ENCODE results near the gene SHROOM3. TPM values are rescaled to one million over a fixed set of nuclear protein-coding genes. Genes with fewer than 3 reads are reported as not detected.
"Not testable (repeated sequence)": the region's sequence is repeated elsewhere in the genome, so short reads cannot be mapped to it uniquely, and the experiment has no call there.

SHROOM3 gene
- total RNA-seq, 1 donor from 2014 or later = 0.05 TPM

DNA sequence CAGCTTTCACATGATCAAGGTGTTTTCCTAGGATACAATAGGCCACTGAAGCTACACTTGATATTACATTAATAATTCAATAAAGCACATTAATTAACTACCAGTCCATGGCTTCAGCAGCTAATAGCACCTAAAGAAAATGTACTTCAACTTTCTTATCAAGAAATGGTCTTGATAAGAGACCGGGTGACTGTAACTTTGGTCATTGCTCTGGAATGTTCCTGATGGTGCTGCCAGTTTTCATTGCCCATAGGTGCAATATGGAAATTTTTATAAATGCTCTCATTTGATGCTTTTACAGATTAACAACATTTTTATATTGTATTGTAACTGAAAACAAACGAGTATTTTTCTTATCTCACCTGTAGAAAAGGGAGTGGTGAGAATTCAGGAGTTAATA is 165.4 kb downstream of the SHROOM3 start:
- Mint-ChIP-seq H3K9me3 (no peaks in the 10 kb centered on the region), H3K36me3 (ENCODE audit: low read depth) (no peaks in the 10 kb centered on the region), H3K27me3 (peaks cover 17% of the 10 kb centered on the region), H3K27ac (no peak overlapping the region), H3K4me3 (no peak overlapping the region), H3K4me1 (no peaks in the 10 kb centered on the region)
- no peak for DNase-seq
- intact Hi-C loops (cut with micrococcal nuclease) = no loop called here

DNA sequence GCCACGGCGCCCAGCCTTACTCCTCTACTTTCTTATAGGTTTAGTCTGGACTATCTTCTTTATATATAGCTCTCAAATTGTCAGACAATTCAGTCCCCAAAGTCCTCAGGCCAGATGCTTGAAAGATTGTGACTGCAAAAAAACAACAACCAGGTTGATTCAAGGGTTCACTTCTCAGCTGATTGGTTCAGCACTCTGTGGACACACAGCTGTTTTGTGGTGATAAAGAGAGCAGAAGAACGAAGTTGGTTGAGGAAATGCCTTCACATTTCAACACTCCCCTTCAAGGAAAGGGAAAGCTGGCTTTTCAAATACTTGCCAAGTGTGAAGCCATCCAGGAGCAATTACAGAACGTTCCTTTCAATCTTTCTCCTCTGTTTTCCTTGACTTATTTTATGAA is 166.8 kb downstream of the SHROOM3 start:
- intact Hi-C loops (cut with micrococcal nuclease) = no loop called here
- H3K27ac Mint-ChIP-seq = no peak overlapping the region
- no peak for DNase-seq
- no peaks in the 10 kb centered on the region for H3K9me3 Mint-ChIP-seq
- H3K36me3 Mint-ChIP-seq (ENCODE audit: low read depth) = no peaks in the 10 kb centered on the region
- no peak overlapping the region for H3K4me3 Mint-ChIP-seq
- no peaks in the 10 kb centered on the region for H3K4me1 Mint-ChIP-seq
- peaks cover 15% of the 10 kb centered on the region for H3K27me3 Mint-ChIP-seq

DNA sequence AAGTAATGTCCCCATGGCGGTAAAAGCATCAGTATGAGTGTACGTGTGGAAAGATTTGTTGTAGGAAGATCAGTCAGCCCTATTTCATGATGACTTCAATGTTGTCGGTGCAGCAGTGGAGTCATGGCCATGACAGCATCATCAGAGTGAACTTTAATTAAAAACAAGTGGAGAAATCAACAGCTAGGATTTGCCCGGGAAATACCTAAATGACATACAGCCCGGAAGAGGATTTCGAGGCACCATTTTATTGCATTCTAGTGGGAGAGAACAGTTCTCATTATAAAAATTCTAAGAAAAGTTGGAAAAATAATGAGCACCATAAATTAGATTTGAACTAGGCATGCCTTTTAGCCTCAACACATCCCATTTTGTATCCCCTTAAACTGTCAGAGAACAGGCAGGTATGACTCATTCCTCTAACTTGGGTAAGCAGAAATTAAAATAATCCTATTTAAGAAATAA is 170.1 kb downstream of the SHROOM3 start:
- Mint-ChIP-seq H3K27me3 (peaks cover 20% of the 10 kb centered on the region), H3K27ac (no peak overlapping the region), H3K4me1 (no peaks in the 10 kb centered on the region), H3K4me3 (no peak overlapping the region), H3K36me3 (ENCODE audit: low read depth) (no peaks in the 10 kb centered on the region), H3K9me3 (no peaks in the 10 kb centered on the region)
- DNase-seq = no peak
- intact Hi-C loops (cut with micrococcal nuclease) = no loop called here

DNA sequence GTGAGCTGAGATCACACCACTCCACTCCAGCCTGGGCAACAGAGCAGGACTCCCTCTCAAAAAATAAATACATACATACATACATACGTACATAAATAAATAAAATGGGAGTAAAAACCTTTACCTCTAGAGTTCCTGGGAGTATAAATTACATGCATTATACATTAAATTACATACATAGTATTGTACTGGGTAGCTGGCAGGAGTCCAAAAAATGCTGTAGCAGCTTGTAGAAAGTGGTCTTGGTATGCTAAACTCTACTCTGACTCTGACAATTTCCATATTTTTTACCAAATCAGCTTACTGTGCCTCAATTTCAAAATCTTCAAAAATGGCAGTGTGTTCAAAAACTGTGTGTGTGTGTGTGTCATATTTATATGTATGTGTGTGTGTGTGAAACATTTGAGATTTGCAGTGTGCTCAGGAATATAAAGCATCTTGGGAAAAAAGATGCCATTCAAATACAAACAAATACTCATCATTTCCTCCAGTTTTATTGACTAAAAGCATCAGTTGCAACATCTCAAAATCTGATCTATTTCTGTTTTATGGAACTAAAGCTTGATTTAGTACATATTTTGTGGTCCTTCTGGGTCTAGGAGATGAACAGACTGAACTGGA is 171.7 kb downstream of the SHROOM3 start:
- Mint-ChIP-seq H3K36me3 (ENCODE audit: low read depth) (no peaks in the 10 kb centered on the region), H3K4me1 (no peaks in the 10 kb centered on the region), H3K27me3 (peaks cover 23% of the 10 kb centered on the region), H3K4me3 (no peak overlapping the region), H3K9me3 (no peaks in the 10 kb centered on the region), H3K27ac (no peak overlapping the region)
- intact Hi-C loops (cut with micrococcal nuclease) = no loop called here
- DNase-seq = no peak

DNA sequence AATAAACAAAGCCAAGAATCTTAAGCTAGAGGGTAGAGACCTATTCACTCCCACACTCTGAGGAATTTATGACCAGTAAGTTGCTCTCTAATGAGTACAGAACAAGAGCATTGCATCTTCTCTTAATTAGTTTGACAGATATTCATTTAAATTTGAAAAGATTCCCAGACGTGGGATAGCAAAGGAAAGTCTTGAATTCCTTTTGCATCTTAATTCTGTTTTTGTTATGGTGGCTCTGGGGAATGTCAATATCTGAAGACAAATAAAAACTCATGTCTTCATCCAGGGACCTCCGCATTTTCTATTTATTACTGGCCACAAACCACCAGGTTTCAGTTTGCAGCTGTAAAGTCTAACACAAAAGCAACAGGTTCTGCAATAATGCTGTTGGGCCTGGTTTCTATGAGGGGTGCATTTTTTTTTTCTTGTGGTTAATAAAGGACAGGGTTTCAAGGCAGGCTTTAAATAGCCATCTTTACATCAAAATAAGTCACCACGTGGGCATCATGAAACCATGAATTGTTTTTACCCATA is 172.3 kb downstream of the SHROOM3 start:
- Mint-ChIP-seq H3K4me3 (no peak overlapping the region), H3K36me3 (ENCODE audit: low read depth) (no peaks in the 10 kb centered on the region), H3K27me3 (peaks cover 27% of the 10 kb centered on the region), H3K4me1 (no peaks in the 10 kb centered on the region), H3K9me3 (no peaks in the 10 kb centered on the region), H3K27ac (no peak overlapping the region)
- DNase-seq = no peak
- intact Hi-C loops (cut with micrococcal nuclease) = no loop called here

DNA sequence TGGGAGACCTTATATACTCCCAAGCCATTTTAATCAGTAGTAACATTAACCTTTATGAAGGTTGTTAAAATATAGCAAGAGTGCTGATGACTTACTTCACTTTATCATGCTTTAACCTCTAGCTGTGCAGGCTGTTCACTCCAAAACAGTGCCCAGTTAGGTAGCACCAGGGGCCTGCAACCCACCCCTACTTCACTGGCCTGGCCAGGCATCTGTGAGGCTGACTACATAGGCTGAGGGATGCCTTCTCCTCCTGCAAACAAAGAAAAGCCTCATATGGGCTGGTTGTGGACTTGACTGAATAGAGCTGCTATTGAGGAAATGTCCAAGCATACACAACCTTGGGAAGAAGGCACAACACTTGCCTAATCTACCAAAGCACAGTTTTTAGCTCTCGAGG is 172.8 kb downstream of the SHROOM3 start:
- no peak for DNase-seq
- Mint-ChIP-seq H3K27ac (no peak overlapping the region), H3K36me3 (ENCODE audit: low read depth) (no peaks in the 10 kb centered on the region), H3K4me1 (no peaks in the 10 kb centered on the region), H3K4me3 (no peak overlapping the region), H3K27me3 (peaks cover 23% of the 10 kb centered on the region), H3K9me3 (no peaks in the 10 kb centered on the region)
- intact Hi-C loops (cut with micrococcal nuclease) = no loop called here

DNA sequence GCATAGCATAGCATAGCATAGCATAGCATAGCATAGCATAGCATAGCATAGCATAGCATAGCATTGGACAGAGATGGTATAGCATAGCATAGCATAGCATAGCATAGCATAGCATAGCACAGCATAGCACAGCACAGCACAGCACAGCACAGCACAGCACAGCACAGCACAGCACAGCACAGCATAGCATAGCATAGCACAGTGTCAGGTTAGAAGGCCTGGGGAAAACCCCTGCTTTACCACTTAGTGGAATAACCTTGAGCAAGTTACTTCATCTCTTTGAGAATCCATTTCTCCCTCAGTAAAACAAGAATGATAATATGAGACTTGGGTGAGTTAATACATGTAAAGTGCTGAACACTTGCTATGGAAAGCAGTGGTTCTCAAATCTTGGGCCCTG is 173.5 kb downstream of the SHROOM3 start:
- H3K27me3 Mint-ChIP-seq = peaks cover 22% of the 10 kb centered on the region
- intact Hi-C loops (cut with micrococcal nuclease); H3K27ac Mint-ChIP-seq; DNase-seq; H3K4me3 Mint-ChIP-seq; H3K9me3 Mint-ChIP-seq; H3K36me3 Mint-ChIP-seq (ENCODE audit: low read depth); H3K4me1 Mint-ChIP-seq: not testable (repeated sequence)

DNA sequence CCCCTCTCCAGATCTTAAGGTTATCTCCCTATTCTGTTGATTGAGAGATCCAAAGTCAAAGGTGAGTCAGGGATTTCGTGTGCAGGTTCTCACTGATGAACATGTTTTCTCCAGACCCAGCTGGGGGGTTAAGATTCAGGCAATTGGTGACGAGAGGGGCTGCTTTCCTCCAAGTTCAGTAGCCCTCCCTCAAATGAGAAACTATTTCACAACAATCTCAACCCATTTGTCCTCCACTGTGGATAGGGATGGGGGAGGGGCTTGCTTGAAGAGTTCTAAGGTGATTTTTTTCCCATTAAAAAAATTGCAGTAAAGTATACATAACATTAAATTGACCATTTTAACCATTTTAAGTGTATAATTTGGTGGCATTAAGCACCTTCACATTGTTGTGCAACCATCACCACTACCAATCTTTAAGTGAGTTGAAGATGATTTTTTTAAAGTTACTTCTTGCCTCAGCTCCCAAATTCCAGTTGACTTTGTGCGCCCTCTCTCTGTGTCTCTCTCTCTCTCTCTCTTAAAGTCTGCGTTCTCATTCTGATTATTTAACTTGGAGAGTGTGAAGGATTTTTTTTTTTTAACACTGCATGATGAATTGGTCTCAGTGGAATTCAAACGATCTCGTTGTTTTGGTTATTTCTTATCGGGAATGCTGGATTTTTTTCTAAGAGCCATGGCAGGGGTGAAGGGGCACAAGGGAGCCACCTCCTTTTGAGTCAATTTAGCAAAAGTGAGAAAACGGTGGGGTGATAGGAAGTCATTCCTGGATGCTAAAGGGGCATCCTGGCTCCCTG is 175.9 kb downstream of the SHROOM3 start:
- intact Hi-C loops (cut with micrococcal nuclease) = no loop called here
- Mint-ChIP-seq H3K36me3 (ENCODE audit: low read depth) (no peaks in the 10 kb centered on the region), H3K4me3 (no peak overlapping the region), H3K27me3 (peaks cover 21% of the 10 kb centered on the region), H3K9me3 (no peaks in the 10 kb centered on the region), H3K27ac (no peak overlapping the region), H3K4me1 (no peaks in the 10 kb centered on the region)
- no peak for DNase-seq

DNA sequence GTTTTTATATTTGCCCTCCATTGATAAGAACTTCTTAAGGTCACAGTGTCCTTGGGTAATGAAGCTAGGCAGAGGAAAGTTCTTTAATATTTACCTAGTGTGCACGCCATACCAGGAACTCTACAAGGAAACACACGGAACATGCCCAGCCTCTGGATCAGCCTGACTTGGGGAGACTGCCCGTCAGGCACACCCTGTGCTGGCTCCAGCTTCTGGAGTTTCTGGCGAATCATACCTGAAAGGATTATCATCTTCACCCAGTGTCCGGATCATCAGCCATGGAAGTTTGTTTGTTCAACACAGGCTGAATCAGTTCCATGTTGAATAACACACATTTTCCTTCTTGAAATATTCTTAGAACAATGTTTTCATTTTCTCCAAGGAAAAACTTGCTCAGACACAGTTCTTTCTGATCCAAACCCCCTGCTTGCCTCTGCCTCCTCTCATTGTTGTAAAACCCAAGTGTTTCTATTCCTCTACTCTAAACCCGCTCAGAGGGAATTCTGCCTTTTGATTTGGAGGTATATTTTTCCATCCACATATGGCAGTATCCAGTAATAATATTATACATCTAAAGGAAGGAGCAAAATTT is 176.7 kb downstream of the SHROOM3 start:
- no peak for DNase-seq
- intact Hi-C loops (cut with micrococcal nuclease) = no loop called here
- H3K27me3 Mint-ChIP-seq = peaks cover 25% of the 10 kb centered on the region
- no peaks in the 10 kb centered on the region for H3K4me1 Mint-ChIP-seq
- H3K9me3 Mint-ChIP-seq = no peaks in the 10 kb centered on the region
- H3K4me3 Mint-ChIP-seq = no peak overlapping the region
- H3K27ac Mint-ChIP-seq = no peak overlapping the region
- H3K36me3 Mint-ChIP-seq (ENCODE audit: low read depth) = no peaks in the 10 kb centered on the region

DNA sequence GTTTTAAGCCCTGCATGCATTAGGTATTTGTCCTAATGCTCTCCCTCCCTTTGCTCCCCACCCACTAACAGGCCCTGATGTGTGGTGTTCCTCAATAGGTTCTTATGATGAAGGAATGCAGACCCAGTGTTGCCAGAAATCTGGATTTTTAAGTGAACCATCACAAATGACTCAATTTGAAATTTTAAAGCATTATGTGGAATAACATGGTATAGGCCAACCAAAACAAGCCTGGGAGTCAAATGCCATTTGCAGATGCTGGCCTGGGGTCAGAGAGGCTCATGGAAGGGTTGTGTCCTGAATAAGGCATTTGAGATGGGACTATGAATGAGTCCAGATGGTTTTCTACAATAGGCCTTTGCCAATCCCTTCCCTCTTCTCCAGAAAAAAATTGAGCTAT is 179.6 kb downstream of the SHROOM3 start:
- H3K4me3 Mint-ChIP-seq = no peak overlapping the region
- H3K27me3 Mint-ChIP-seq = peaks cover 24% of the 10 kb centered on the region
- H3K9me3 Mint-ChIP-seq = no peaks in the 10 kb centered on the region
- intact Hi-C loops (cut with micrococcal nuclease) = no loop called here
- H3K4me1 Mint-ChIP-seq = no peaks in the 10 kb centered on the region
- H3K27ac Mint-ChIP-seq = no peak overlapping the region
- DNase-seq = no peak
- no peaks in the 10 kb centered on the region for H3K36me3 Mint-ChIP-seq (ENCODE audit: low read depth)

DNA sequence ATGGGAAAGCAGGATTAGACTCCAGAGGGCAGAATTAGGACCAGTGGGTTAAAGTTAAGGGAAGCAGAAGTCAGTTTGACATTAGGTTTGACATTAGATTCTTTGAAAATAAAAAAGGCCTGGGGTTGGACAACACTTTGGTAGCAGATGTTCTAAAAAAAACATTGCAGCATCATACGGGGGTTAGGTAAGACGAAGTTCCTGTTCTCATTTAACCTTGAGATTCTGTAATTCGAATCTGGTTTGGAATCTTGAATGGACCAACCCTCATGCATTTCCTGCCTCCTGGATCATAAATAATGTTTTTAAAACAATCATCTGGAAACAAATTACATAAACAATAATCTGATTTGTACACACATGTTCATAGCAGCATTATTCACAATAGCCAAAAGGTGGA is 181.0 kb downstream of the SHROOM3 start:
- intact Hi-C loops (cut with micrococcal nuclease) = no loop called here
- Mint-ChIP-seq H3K4me3 (no peak overlapping the region), H3K27ac (no peak overlapping the region), H3K9me3 (no peaks in the 10 kb centered on the region), H3K27me3 (peaks cover 26% of the 10 kb centered on the region), H3K4me1 (no peaks in the 10 kb centered on the region), H3K36me3 (ENCODE audit: low read depth) (no peaks in the 10 kb centered on the region)
- DNase-seq = no peak

DNA sequence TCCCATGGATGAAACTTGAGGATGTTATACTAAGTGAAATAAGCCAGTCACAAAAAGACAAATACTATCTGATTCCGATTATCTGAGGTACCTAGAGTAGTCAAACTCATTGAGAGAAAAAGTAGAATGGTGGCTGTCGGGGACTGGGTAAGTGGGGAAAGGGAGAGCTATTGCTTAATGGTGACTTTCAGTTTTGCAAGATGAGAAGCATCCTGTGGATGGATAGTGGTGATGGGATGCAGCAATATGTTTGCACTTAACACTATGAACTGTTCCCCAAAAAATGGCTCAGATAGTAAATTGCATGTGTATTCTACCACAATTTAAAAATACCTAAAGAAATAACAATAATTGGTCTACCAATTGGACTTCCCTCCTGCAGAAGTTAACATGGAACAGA is 181.5 kb downstream of the SHROOM3 start:
- peaks cover 26% of the 10 kb centered on the region for H3K27me3 Mint-ChIP-seq
- intact Hi-C loops (cut with micrococcal nuclease) = no loop called here
- no peaks in the 10 kb centered on the region for H3K36me3 Mint-ChIP-seq (ENCODE audit: low read depth)

DNA sequence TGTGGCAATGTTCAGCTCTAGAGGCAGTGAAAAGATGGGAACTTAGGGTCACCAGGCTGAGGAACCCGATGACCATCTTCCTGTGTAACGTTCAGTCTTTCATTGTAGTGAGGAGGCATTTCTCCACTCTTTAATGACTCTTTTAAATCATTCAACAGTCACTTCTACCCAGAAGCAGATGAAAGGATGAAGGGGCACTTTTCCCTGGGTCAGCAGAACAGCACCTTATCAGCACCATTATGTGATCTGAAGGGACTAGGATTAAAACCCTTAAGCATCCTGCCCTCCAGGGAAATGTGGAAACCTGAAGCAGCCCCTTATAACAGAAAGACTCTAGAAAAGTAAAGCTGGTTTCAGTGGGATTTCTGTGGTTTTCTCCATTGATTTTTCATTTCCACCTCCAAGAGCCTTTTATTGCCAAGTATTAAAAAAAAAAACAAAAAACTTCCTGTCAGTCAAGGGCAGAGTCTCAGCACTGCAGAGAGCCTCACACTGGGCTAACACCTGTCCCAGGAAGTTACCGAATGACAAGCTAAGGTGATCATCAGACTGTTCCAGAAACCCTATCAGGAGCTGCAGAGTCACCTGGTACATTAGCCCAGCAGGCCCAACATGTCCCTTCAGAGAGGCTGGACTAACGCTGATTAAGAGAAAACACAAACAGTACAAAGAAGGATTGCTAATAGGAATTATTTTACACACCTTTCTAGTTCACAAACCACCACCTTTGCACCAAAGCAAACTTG is 185.9 kb downstream of the SHROOM3 start:
- Mint-ChIP-seq H3K27me3 (peaks cover 30% of the 10 kb centered on the region), H3K4me1 (peaks cover 3% of the 10 kb centered on the region), H3K4me3 (no peak overlapping the region), H3K9me3 (no peaks in the 10 kb centered on the region), H3K27ac (no peak overlapping the region), H3K36me3 (ENCODE audit: low read depth) (no peaks in the 10 kb centered on the region)
- intact Hi-C loops (cut with micrococcal nuclease) = no loop called here
- DNase-seq = no peak

More for the DNA sequence above, 181.5 kb downstream of the SHROOM3 start:
- Mint-ChIP-seq H3K9me3 (no peaks in the 10 kb centered on the region), H3K27ac (no peak overlapping the region), H3K4me3 (no peak overlapping the region), H3K4me1 (no peaks in the 10 kb centered on the region)
- DNase-seq = no peak

DNA sequence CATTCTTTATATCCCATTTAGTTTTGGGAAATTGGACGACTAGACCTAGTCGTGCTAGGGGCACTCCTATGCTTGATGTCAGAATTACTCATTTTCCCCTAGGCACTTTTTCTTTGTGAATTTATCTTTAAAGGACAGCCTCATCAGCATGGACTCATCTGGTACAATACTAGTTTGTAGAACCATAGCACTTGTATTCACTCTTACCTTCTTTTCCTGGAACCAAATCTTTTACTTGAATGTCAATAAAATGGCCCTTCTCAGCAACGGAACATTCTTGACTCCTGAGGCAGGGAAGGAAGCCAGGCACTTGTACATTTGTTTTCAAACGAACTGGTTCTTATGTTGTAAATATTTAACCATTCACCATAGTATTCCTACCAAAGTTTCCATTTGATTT is 187.1 kb downstream of the SHROOM3 start:
- intact Hi-C loops (cut with micrococcal nuclease) = no loop called here
- no peaks in the 10 kb centered on the region for H3K36me3 Mint-ChIP-seq (ENCODE audit: low read depth)

More for the DNA sequence above, 187.1 kb downstream of the SHROOM3 start:
- Mint-ChIP-seq H3K9me3 (no peaks in the 10 kb centered on the region), H3K27ac (no peak overlapping the region), H3K4me3 (no peak overlapping the region), H3K27me3 (peaks cover 30% of the 10 kb centered on the region), H3K4me1 (peaks cover 3% of the 10 kb centered on the region)
- no peak for DNase-seq

All from activated CD4-positive, alpha-beta T cell treated with anti-CD3 and anti-CD28 coated beads, Interleukin-2, amount 10 ng/mL, durations not matched to agents 24 days and 14 days (primary cell).